Skeletal muscle tissue (tissue), 4 donors: ENCODE data around the gene PLLP. TPM values are rescaled to one million over a fixed set of nuclear protein-coding genes. Genes with fewer than 3 reads are reported as not detected.

Experiments used
- H3K27ac ChIP-seq: one replicate; pipeline ENCODE4 v1.7.0; 2013; ENCODE audit warnings: mild to moderate bottlenecking, low read depth, low read length, inconsistent platforms
- H3K27me3 ChIP-seq, 3 donors: one replicate each; pipeline ENCODE4 v1.7.0; 2013; ENCODE audit warnings: low read length in 3 of 3; ENCODE audit not compliant: control insufficient read depth in 3 of 3, insufficient read depth in 3 of 3
- H3K36me3 ChIP-seq, 3 donors: one replicate each; pipeline ENCODE4 v1.7.0; 2013; ENCODE audit warnings: low read length in 3 of 3; ENCODE audit not compliant: control insufficient read depth in 3 of 3, insufficient read depth in 3 of 3
- H3K4me1 ChIP-seq, 3 donors: one replicate each; pipeline ENCODE4 v1.7.0; 2013; ENCODE audit warnings: low read length in 3 of 3, mild to moderate bottlenecking in 3 of 3; ENCODE audit not compliant: control insufficient read depth in 3 of 3, insufficient read depth in 3 of 3
- H3K4me3 ChIP-seq, 3 donors: one replicate each; pipeline ENCODE4 v1.7.0; 2013; ENCODE audit warnings: low read length in 3 of 3
- H3K9ac ChIP-seq, 3 donors: one replicate each; pipeline ENCODE4 v1.7.0; 2013; ENCODE audit warnings: low read length in 3 of 3, mild to moderate bottlenecking in 3 of 3, moderate library complexity in 2 of 3, low read depth in 1 of 3
- H3K9me3 ChIP-seq, 3 donors: one replicate each; pipeline ENCODE4 v1.7.0; 2013; ENCODE audit warnings: low read length in 3 of 3; ENCODE audit not compliant: control insufficient read depth in 3 of 3
- total RNA-seq: library from RNA; depleted of rRNA; stranded (reverse); fragments of >200 nt; gene quantifications from one replicate; pipeline ENCODE4 v1.2.3, GENCODE V29; 2014
- donor health status: Osteomylitis.

The PLLP gene
- total RNA-seq, 1 donor from 2014 or later = under 0.01 TPM

- peaks cover 2 to 18% (median 4%) of the 10 kb centered on the region in 3 donors for H3K27me3 ChIP-seq
- H3K9ac ChIP-seq = no peak overlapping the region
- no peaks in the 10 kb centered on the region for H3K9me3 ChIP-seq
- H3K4me3 ChIP-seq = no peak overlapping the region
- no peaks in the 10 kb centered on the region for H3K36me3 ChIP-seq
- H3K27ac ChIP-seq = no peak overlapping the region
- H3K4me1 ChIP-seq = peaks cover 9 to 13% (median 13%) of the 10 kb centered on the region in 3 donors
These were observed 30.9 kb upstream of the PLLP start for GRCh38 chr16:57315416-57315815.

GRCh38 chr16:57314161-57314785 lies 29.8 kb upstream of the PLLP start:
- Histone ChIP-seq H3K4me3 (no peak overlapping the region), H3K36me3 (no peaks in the 10 kb centered on the region), H3K27me3 (peaks cover 2 to 18% (median 4%) of the 10 kb centered on the region in 3 donors), H3K9me3 (no peaks in the 10 kb centered on the region), H3K9ac (no peak overlapping the region), H3K4me1 (peaks cover 9 to 13% (median 13%) of the 10 kb centered on the region in 3 donors), H3K27ac (no peak overlapping the region)

GRCh38 chr16:57313509-57313908 lies 29.0 kb upstream of the PLLP start:
- Histone ChIP-seq H3K27me3 (peaks cover 2 to 18% (median 4%) of the 10 kb centered on the region in 3 donors), H3K9me3 (no peaks in the 10 kb centered on the region), H3K27ac (no peak overlapping the region), H3K4me1 (peaks cover 9 to 13% (median 13%) of the 10 kb centered on the region in 3 donors), H3K4me3 (no peak overlapping the region), H3K9ac (no peak overlapping the region), H3K36me3 (no peaks in the 10 kb centered on the region)

GRCh38 chr16:57310801-57311200 lies 26.3 kb upstream of the PLLP start:
- Histone ChIP-seq H3K27me3 (peaks cover 0 to 13% (median 3%) of the 10 kb centered on the region in 3 donors), H3K36me3 (no peaks in the 10 kb centered on the region), H3K9ac (no peak overlapping the region), H3K4me1 (peaks cover 0 to 2% (median 0%) of the 10 kb centered on the region in 3 donors), H3K27ac (no peak overlapping the region), H3K9me3 (no peaks in the 10 kb centered on the region), H3K4me3 (no peak overlapping the region)

- no peak overlapping the region for H3K9ac ChIP-seq
- H3K4me1 ChIP-seq = peaks cover 7 to 21% (median 12%) of the 10 kb centered on the region in 3 donors
- H3K27ac ChIP-seq = no peak overlapping the region
- H3K36me3 ChIP-seq = no peaks in the 10 kb centered on the region
- H3K4me3 ChIP-seq = no peak overlapping the region
- no peaks in the 10 kb centered on the region for H3K9me3 ChIP-seq
- peaks cover 0 to 10% (median 3%) of the 10 kb centered on the region in 3 donors for H3K27me3 ChIP-seq
These were observed 23.6 kb upstream of the PLLP start for GRCh38 chr16:57308041-57308440.

- H3K4me3 ChIP-seq = no peak overlapping the region
- no peak overlapping the region for H3K9ac ChIP-seq
- H3K27ac ChIP-seq = no peak overlapping the region
- H3K27me3 ChIP-seq = peaks cover 0 to 8% (median 3%) of the 10 kb centered on the region in 3 donors
- no peaks in the 10 kb centered on the region for H3K9me3 ChIP-seq
- peaks cover 7 to 21% (median 12%) of the 10 kb centered on the region in 3 donors for H3K4me1 ChIP-seq
- no peaks in the 10 kb centered on the region for H3K36me3 ChIP-seq
These were observed 22.9 kb upstream of the PLLP start for GRCh38 chr16:57307365-57307764.

- Histone ChIP-seq H3K9me3 (no peaks in the 10 kb centered on the region), H3K36me3 (no peaks in the 10 kb centered on the region), H3K9ac (no peak overlapping the region), H3K27me3 (peaks cover 0 to 8% (median 3%) of the 10 kb centered on the region in 3 donors), H3K4me1 (peaks cover 7 to 21% (median 12%) of the 10 kb centered on the region in 3 donors), H3K4me3 (no peak overlapping the region), H3K27ac (no peak overlapping the region)
These were observed 22.3 kb upstream of the PLLP start for GRCh38 chr16:57306676-57307341.

GRCh38 chr16:57305159-57305811 lies 20.8 kb upstream of the PLLP start:
- no peaks in the 10 kb centered on the region for H3K9me3 ChIP-seq
- H3K27ac ChIP-seq = peak overlapping the region; percentile 66
- peaks cover 0 to 8% (median 3%) of the 10 kb centered on the region in 3 donors for H3K27me3 ChIP-seq
- H3K9ac ChIP-seq = peak overlapping the region in 1 of 3 donors; percentile 5
- peaks cover 12 to 29% (median 22%) of the 10 kb centered on the region in 3 donors for H3K4me1 ChIP-seq
- H3K36me3 ChIP-seq = no peaks in the 10 kb centered on the region
- H3K4me3 ChIP-seq = peak overlapping the region in 1 of 3 donors; percentile 4

GRCh38 chr16:57304169-57305061 lies 19.9 kb upstream of the PLLP start:
- Histone ChIP-seq H3K9ac (peak overlapping the region in 1 of 3 donors; percentile 21), H3K9me3 (no peaks in the 10 kb centered on the region), H3K4me1 (peaks cover 15 to 32% (median 28%) of the 10 kb centered on the region in 3 donors), H3K27me3 (peaks cover 0 to 8% (median 3%) of the 10 kb centered on the region in 3 donors), H3K4me3 (no peak overlapping the region), H3K36me3 (no peaks in the 10 kb centered on the region), H3K27ac (peak overlapping the region; percentile 66)
